Activated CD8-positive, alpha-beta T cell treated with anti-CD3 and anti-CD28 coated beads, Interleukin-2, amount 10 ng/mL, durations not matched to agents 7 days and 5 days (primary cell): ENCODE measurements around the gene KIAA0232. TPM values are rescaled to one million over a fixed set of nuclear protein-coding genes. Genes with fewer than 3 reads are reported as not detected.
A peak's percentile ranks its signal among the peaks of the same experiment; 100 is the strongest.
"Not testable (repeated sequence)": the region's sequence is repeated elsewhere in the genome, so short reads cannot be mapped to it uniquely, and the experiment has no call there.

Experiments
- ATAC-seq: fragments of 150-1000 bp; cut with Tn5 transposase; one replicate; pipeline ENCODE4 v1.10.0; 2021; ENCODE audit warnings: moderate library complexity
- CTCF ChIA-PET: fragments of 350-600 bp; sonication (Branson Sonifier 250); formaldehyde crosslinking; loops from one replicate; lab custom pipeline; 2021; ENCODE audit warnings: antibody characterized with exemption; lab: Charles Lee
- POLR2A ChIA-PET: fragments of 350-600 bp; sonication (Branson Sonifier 250); formaldehyde crosslinking; loops from one replicate; lab custom pipeline; 2021; ENCODE audit warnings: antibody characterized with exemption; lab: Charles Lee
- DNase-seq: peaks from one replicate; pipeline ENCODE4 v3.0.0-alpha.2; 2020
- H3K27ac Mint-ChIP-seq: one replicate; pipeline ENCODE4 v1.8.0; 2021; ENCODE audit warnings: mild to moderate bottlenecking, mixed read lengths
- H3K27me3 Mint-ChIP-seq: one replicate; pipeline ENCODE4 v1.8.0; 2021; ENCODE audit warnings: low read depth, mixed read lengths
- H3K36me3 Mint-ChIP-seq: one replicate; pipeline ENCODE4 v1.8.0; 2021; ENCODE audit warnings: low read depth, mixed read lengths
- H3K4me1 Mint-ChIP-seq: one replicate; pipeline ENCODE4 v1.8.0; 2021; ENCODE audit warnings: low read depth, mixed read lengths
- H3K4me3 Mint-ChIP-seq: one replicate; pipeline ENCODE4 v1.8.0; 2021; ENCODE audit warnings: mild to moderate bottlenecking, mixed read lengths
- H3K9me3 Mint-ChIP-seq: one replicate; pipeline ENCODE4 v1.8.0; 2022; ENCODE audit warnings: mixed read lengths; ENCODE audit not compliant: insufficient read depth
- total RNA-seq, 2 experiments: library from RNA; stranded (reverse); gene quantifications; one replicate each; pipeline ENCODE4 v1.2.3, GENCODE V29; 2021

KIAA0232 gene
- total RNA-seq, 2 experiments from 2014 or later: 18.4 to 19.5 TPM

DNA sequence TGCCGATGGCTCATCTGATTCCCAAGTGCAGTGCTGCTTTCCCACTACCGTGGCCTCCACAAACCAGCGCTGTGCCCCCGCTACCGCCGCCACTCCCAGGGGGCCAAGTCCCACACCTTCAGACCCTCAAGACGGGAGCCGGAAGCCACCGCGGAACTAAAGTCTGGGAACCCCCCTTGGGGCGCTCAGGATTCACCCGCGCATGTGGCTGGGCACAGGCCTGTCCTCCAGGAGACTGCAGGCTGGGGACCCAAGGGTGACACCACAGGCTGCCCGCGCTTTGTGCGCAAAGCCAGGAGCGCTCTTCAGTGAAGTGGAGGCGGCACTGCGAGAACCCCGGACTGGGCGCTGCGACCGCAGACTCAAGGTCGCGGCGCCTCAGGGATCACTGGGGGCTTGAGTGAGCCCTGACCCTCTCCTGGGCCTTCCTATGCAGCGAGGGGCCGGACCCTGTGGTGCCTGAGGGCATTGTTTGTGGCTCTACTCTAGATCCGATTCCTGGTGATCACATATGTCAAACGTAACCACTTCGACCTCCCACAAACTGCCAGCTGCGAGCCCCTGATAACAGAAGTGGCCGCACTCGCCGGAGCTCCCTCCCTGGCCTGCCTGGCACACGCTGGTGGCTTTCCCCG, 106.7 kb downstream of the KIAA0232 start:
- DNase-seq: no peak
- ChIA-PET CTCF (no interaction called here), POLR2A (no interaction called here)
- no peak for ATAC-seq
- no peak overlapping the region for H3K4me3 Mint-ChIP-seq
- peaks cover 17% of the 10 kb centered on the region for H3K36me3 Mint-ChIP-seq
- H3K27ac Mint-ChIP-seq: no peak overlapping the region
- no peaks in the 10 kb centered on the region for H3K27me3 Mint-ChIP-seq
- H3K4me1 Mint-ChIP-seq: peaks cover 31% of the 10 kb centered on the region
- H3K9me3 Mint-ChIP-seq: peaks cover 7% of the 10 kb centered on the region

DNA sequence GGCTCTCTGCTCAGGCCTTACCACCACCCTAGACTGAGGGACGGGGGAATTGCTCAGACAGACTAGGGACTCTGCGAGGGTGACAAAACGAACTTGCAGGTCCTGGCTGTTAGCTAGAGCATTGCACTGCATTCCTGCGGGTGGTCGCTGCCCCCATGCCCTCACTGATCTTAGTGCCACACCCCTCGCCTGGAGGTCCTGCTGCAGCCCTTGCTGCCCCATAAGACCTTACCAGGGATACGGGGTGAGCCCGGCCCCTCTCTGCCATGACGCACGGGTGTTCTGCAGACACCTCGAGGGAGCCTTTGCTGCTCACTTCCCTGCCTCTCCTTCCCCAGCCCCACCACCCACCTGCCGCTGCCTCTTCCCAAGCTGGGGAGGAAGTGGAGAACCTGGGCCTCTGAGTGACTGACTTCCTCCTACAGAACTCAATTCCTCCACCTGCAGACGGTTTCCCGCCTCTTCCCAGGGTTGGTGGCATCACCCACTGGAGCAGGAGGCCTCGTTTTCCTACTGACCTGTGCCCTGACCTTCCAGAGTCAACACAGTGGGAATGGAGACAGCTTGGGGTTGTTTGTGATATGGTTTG, 107.3 kb downstream of the KIAA0232 start:
- peaks cover 31% of the 10 kb centered on the region for H3K4me1 Mint-ChIP-seq
- H3K9me3 Mint-ChIP-seq: peaks cover 7% of the 10 kb centered on the region
- H3K27ac Mint-ChIP-seq: no peak overlapping the region
- H3K4me3 Mint-ChIP-seq: no peak overlapping the region
- H3K36me3 Mint-ChIP-seq: peaks cover 14% of the 10 kb centered on the region
- no peak for DNase-seq
- POLR2A ChIA-PET: no interaction called here
- no peaks in the 10 kb centered on the region for H3K27me3 Mint-ChIP-seq
- CTCF ChIA-PET: no interaction called here
- ATAC-seq: no peak

DNA sequence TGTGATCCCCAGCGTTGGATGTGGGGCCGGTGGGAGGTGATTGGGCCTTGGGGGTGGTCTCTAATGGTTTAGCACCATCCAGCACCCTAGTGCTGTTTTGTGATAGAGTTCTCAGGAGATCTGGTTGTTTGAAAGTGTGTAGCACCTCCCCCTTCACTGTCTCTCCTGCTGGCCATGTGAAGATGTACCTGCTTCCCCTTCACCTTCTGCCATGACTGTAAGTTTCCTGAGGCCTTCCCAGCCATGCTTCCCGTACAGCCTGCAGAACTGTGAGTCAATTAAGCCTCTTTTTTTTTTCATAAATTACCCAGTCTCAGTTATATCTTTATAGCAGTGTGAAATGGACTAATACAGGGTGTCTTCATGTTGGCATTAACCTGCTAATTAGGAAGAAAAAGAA, 107.8 kb downstream of the KIAA0232 start:
- Mint-ChIP-seq H3K27ac (no peak overlapping the region), H3K9me3 (peaks cover 7% of the 10 kb centered on the region), H3K36me3 (peaks cover 14% of the 10 kb centered on the region), H3K27me3 (no peaks in the 10 kb centered on the region), H3K4me3 (no peak overlapping the region), H3K4me1 (peaks cover 31% of the 10 kb centered on the region)
- ChIA-PET CTCF (no interaction called here), POLR2A (no interaction called here)
- no peak for ATAC-seq
- DNase-seq: no peak

DNA sequence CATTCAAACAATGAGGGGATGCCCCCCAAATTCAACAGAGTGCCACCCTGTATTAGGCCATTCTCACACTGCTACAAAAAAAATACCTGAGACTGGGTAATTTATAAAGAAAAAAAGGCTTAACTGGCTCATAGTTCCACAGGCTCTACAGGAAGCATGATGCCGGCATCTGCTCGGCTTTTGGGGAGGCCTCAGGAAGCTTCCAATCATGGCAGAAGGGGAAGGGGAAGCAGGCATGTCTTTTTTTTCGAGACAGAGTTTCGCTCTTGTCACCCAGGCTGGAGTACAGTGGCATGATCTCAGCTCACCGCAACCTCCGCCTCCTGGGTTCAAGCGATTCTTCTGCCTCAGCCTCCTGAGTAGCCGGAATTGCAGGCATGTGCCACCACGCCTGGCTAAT, 108.4 kb downstream of the KIAA0232 start:
- ChIA-PET CTCF (interaction anchor here (1.4 to 3.2 kb wide), 3 partner anchors 9 to 18 kb away, joined by 5 to 12 read pairs (median 5); partner anchors contain the start of gene TBC1D14), POLR2A (interaction anchor here (1.3 kb wide), 1 partner anchor 18 kb away, joined by 6 read pairs; no protein-coding TSS in a partner anchor)
- peaks cover 14% of the 10 kb centered on the region for H3K36me3 Mint-ChIP-seq
- H3K27me3 Mint-ChIP-seq, H3K9me3 Mint-ChIP-seq, ATAC-seq, DNase-seq, H3K4me3 Mint-ChIP-seq: not testable (repeated sequence)
- H3K4me1 Mint-ChIP-seq: peaks cover 33% of the 10 kb centered on the region
- peak overlapping the region; percentile 92 for H3K27ac Mint-ChIP-seq

DNA sequence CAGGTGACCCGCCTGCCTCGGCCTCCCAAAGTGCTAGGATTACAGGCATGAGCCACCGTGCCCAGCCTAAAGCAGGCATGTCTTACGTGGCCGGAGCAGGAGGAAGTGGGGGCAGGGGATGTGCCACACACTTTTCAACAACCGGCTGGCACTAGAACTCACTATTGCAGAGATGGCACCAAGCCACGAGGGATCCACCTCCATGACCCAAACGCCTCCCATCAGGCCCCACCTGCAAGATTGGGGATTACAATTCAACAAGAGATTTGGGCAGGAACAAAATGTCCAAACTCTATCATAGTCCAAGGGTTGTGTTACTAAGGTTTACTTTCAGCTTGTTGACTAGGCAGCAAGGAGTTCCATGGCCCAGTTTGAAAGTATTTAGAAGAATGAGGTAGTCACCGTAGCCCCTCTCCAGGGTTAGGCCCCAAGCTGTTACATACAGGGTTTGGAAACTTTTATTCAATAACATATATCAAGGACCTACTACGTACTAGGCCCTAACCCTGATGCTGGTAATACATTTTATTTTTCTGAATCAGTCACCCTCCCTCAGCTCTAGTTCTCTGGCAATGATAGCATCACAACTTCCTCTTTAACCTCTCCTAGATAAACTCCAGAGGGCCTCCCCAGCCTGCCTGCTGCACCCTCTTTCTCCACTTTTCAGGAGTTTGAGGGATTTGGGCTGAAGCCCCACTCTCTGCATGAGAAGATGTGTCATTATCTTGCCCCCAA, 109.1 kb downstream of the KIAA0232 start:
- peak; percentile 13 for ATAC-seq
- Mint-ChIP-seq H3K27ac (peak overlapping the region; percentile 92), H3K4me3 (peak overlapping the region; percentile 48), H3K36me3 (peaks cover 14% of the 10 kb centered on the region), H3K9me3 (peaks cover 7% of the 10 kb centered on the region), H3K27me3 (no peaks in the 10 kb centered on the region), H3K4me1 (peaks cover 39% of the 10 kb centered on the region)
- CTCF ChIA-PET: interaction anchor here (0.7 to 3.2 kb wide), 14 partner anchors 9 to 190 kb away, joined by 3 to 12 read pairs (median 4); partner anchors contain the start of gene TBC1D14
- POLR2A ChIA-PET: interaction anchor here (1.3 kb wide), 1 partner anchor 17 kb away, joined by 6 read pairs; no protein-coding TSS in a partner anchor
- no peak for DNase-seq

DNA sequence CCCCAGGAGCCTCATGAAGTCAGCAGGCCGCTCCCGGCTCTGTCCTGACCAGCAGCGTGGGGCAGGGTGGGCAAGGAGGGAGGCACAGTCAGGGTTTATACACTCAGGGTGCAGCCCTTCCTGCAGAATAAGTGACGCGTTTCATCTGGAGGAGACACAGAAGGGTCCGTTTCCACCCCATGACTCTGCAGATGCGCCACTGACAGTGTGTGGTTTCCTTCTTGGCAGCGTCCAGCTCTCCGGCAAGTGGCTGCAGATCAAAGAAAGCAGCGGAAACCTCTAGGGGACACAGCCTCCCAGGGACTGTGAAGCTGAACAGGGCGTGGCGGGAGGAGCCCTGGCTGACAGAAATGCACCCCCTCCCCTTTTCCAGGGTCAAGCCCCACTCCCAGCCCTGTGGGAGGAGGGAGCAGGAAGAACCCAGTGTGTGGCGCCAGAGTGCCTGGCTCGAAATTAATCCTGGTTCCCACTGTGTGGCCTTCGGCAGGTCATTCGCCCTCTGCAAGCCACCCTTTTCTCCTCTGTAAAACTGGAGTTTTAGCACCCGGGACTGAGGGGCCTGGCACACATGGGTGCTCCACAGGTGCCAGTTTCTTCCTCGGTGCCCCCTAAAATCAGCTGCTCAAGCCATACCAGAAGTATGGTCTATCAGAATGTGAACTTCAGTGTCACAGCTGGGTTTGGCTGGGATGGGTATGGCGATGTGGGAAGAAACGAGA, 109.8 kb downstream of the KIAA0232 start:
- POLR2A ChIA-PET: interaction anchor here (1.3 to 4.7 kb wide), 6 partner anchors 14 to 176 kb away, joined by 3 to 36 read pairs (median 4); partner anchors contain the start of genes GRPEL1 and TBC1D14
- CTCF ChIA-PET: interaction anchor here (0.7 to 3.2 kb wide), 18 partner anchors 8 to 189 kb away, joined by 3 to 12 read pairs (median 4); partner anchors contain the start of gene TBC1D14
- ATAC-seq (peak; percentile 85), DNase-seq (peak; percentile 76)
- Mint-ChIP-seq H3K27me3 (no peaks in the 10 kb centered on the region), H3K4me1 (peaks cover 42% of the 10 kb centered on the region), H3K27ac (peak overlapping the region; percentile 92), H3K36me3 (peaks cover 14% of the 10 kb centered on the region), H3K9me3 (peaks cover 7% of the 10 kb centered on the region), H3K4me3 (peak overlapping the region; percentile 48)

DNA sequence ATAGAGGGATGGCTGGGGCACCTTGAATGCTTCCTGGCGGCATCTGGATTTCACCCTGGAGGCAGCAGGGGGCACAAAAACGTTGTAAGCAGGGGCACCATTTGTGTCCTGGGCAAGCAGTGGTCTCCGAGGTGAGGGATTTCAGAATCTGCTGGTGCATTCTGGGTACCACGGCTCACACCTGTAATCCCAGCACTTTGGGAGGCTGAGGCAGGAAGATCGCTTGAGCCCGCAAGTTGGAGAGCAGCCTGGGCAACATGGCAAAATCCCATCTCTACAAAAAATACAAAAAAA, 110.3 kb downstream of the KIAA0232 start:
- Mint-ChIP-seq H3K4me3 (no peak overlapping the region), H3K4me1 (peaks cover 42% of the 10 kb centered on the region), H3K27ac (peak overlapping the region; percentile 92), H3K9me3 (peaks cover 7% of the 10 kb centered on the region), H3K27me3 (no peaks in the 10 kb centered on the region), H3K36me3 (peaks cover 14% of the 10 kb centered on the region)
- ATAC-seq: no peak
- ChIA-PET CTCF (interaction anchor here (0.6 to 3.2 kb wide), 15 partner anchors 7 to 218 kb away, joined by 3 to 12 read pairs (median 3); partner anchors contain the start of gene TBC1D14), POLR2A (interaction anchor here (1.3 to 4.7 kb wide), 5 partner anchors 14 to 175 kb away, joined by 3 to 36 read pairs (median 4); partner anchors contain the start of genes GRPEL1 and TBC1D14)
- DNase-seq: no peak

DNA sequence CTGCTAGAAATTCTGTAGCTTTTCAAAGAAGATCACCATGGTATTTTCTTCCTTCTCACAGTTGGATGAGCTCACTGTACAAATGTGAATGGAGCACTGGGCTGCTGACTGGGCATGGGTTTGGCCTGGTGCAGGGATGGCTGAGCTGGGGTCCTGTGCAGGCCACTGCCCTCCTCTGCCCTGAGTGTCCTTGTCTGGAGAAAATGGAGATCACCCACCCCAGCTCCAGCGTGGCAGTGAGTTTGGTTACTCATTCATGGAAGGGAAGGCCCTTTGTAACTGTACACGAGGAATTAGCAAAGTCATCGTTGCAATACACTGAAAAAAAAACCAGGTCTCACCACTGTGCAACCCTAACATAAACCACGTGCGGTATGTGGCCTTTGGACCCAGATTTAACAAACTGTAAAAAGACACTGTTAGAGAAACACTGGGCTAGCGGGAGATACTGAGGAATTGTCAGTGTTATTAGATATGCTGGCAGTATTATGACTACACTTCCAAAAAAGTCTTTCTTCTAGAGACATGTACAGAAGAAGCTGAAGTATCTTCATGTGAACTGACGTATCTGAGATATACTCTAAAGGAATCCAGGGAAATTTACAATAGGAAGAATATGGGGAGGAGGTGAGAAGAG, 111.0 kb downstream of the KIAA0232 start:
- POLR2A ChIA-PET: interaction anchor here (1.3 to 4.7 kb wide), 5 partner anchors 13 to 175 kb away, joined by 3 to 36 read pairs (median 4); partner anchors contain the start of genes GRPEL1 and TBC1D14
- peaks cover 14% of the 10 kb centered on the region for H3K36me3 Mint-ChIP-seq
- peak overlapping the region; percentile 50 for H3K27ac Mint-ChIP-seq
- no peak for ATAC-seq
- H3K27me3 Mint-ChIP-seq: no peaks in the 10 kb centered on the region
- peaks cover 7% of the 10 kb centered on the region for H3K9me3 Mint-ChIP-seq
- DNase-seq: no peak
- H3K4me3 Mint-ChIP-seq: no peak overlapping the region
- CTCF ChIA-PET: interaction anchor here (0.6 to 3.2 kb wide), 12 partner anchors 13 to 219 kb away, joined by 3 to 12 read pairs (median 3); partner anchors contain the start of gene TBC1D14
- H3K4me1 Mint-ChIP-seq: peaks cover 42% of the 10 kb centered on the region

DNA sequence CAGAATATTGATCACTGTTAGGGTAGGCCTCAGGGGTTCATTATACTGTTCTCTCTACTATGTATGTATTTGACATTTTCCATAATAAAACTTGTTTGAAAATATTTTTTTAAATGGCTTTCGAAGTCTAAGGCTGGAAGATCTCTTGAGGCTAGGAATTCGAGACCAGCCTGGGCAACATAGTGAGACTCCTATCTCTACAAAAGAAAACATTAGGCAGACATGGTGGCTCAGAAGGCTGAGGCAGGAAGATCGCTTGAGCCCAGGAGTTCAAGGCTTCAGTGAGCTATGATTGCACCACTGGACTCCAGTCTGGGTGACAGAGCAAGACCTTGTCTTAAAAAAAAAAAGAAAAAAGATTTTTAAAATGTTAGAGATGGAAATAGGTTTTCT, 111.6 kb downstream of the KIAA0232 start:
- ChIA-PET POLR2A (interaction anchor here (4.7 kb wide), 1 partner anchor 15 kb away, joined by 36 read pairs; the partner anchor contains the start of gene TBC1D14), CTCF (interaction anchor here (1.5 to 2.6 kb wide), 3 partner anchors 33 to 219 kb away, joined by 3 to 7 read pairs (median 3); no protein-coding TSS in a partner anchor)
- no peak for ATAC-seq
- peaks cover 15% of the 10 kb centered on the region for H3K36me3 Mint-ChIP-seq
- DNase-seq: no peak
- H3K27me3 Mint-ChIP-seq: no peaks in the 10 kb centered on the region
- no peak overlapping the region for H3K27ac Mint-ChIP-seq
- peaks cover 7% of the 10 kb centered on the region for H3K9me3 Mint-ChIP-seq
- peaks cover 46% of the 10 kb centered on the region for H3K4me1 Mint-ChIP-seq
- no peak overlapping the region for H3K4me3 Mint-ChIP-seq
